Peyer's patch (tissue), 4 donors: ENCODE measurements around the gene EXOSC10. TPM values are rescaled to one million over a fixed set of nuclear protein-coding genes. Genes with fewer than 3 reads are reported as not detected.
"Not testable (repeated sequence)": the region's sequence is repeated elsewhere in the genome, so short reads cannot be mapped to it uniquely, and the experiment has no call there.

Experiments used
- DNase-seq, 3 donors: peaks; one replicate each; pipeline ENCODE4 v3.0.0-alpha.2; 2017 to 2019
- H3K27ac ChIP-seq, 4 donors: fragments of 200-600 bp; sonication (generic); one replicate each; pipeline ENCODE4 v1.5.1; 2016 to 2019
- H3K27me3 ChIP-seq, 2 donors: fragments of 200-600 bp; sonication (generic); one replicate each; pipeline ENCODE4 v1.5.1; 2019
- H3K36me3 ChIP-seq, 3 donors: fragments of 200-600 bp; sonication (generic); one replicate each; pipeline ENCODE4 v1.5.1; 2016 to 2019
- H3K4me1 ChIP-seq, 4 donors: fragments of 200-600 bp; sonication (generic); one replicate each; pipeline ENCODE4 v1.5.1; 2016 to 2019
- H3K4me3 ChIP-seq, 4 donors: fragments of 200-600 bp; sonication (generic); 1 replicate in 3 of 4; 2 replicates in 1 of 4; pipeline ENCODE4 v1.5.1; 2016 to 2019; ENCODE audit warnings: mild to moderate bottlenecking in 1 of 4
- H3K9me3 ChIP-seq, 4 donors: fragments of 200-600 bp; sonication (generic); one replicate each; pipeline ENCODE4 v1.5.1; 2016 to 2019; ENCODE audit warnings: mild to moderate bottlenecking in 1 of 4
- POLR2A ChIP-seq, 2 donors: fragments of 450-650 bp; IDR thresholded peaks; one replicate each; pipeline ENCODE4 v1.5.1; 2017; ENCODE audit warnings: antibody characterized with exemption in 2 of 2, mild to moderate bottlenecking in 2 of 2, moderate library complexity in 2 of 2
- total RNA-seq, 4 donors: library from RNA; depleted of rRNA; stranded (reverse); fragments of >200 nt; gene quantifications; one replicate each; pipeline ENCODE4 v1.1.0, GENCODE V29; 2016
- TF ChIP-seq, protein P1 (sequence below), 6 experiments: fragments of 450-650 bp in 4 of 6; fragments of 200-600 bp in 2 of 6; sonication (generic) in 1 of 6; IDR thresholded peaks; one replicate each; pipeline ENCODE4 v1.5.1; 2017 to 2019; ENCODE audit warnings: antibody characterized with exemption in 6 of 6, mild to moderate bottlenecking in 3 of 6, moderate library complexity in 1 of 6

Gene EXOSC10
- total RNA-seq, 4 donors from 2014 or later, result 55.0 to 152 (median 71.7) TPM

DNA sequence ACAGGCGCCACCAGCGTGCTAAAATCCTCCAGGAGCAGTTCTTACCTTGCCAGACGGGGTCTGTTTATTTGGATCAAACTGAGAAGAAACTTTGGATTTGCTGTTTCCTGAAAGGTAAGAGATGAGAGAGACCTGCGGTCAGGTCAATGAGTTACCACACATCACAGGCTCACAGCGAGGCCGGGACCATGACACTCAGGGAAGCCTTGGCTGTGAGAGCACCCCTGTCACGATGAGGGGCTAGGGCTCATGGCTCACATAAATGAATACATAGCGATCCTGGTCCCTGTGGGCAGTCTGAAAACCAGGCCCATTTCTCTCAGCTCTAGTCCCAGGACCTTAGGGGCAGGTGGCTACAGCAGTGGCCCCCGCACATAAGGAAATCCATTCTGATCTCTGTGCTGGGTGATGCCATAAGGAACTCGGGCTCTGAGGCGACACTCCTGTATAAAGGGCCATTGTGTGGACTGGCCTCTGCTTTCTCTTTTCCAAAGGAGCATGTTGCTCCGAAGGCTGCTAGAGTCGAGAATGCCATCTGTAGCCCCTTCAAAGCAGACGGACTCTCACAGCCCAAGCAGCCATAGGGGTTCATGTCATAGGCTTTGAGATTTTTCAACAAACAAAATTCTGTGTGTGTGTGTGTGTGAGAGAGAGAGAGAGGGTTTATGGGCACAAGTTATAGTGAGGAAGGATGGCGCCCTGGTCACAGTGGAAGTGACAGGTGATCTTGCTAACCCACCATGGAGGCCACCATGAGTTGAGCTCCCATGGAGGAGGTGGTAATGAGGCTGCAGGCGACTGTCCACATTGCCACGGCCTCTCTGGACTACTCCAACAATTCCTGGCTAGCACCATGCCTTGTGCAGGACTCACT lies 30.8 kb downstream of the EXOSC10 start:
- Histone ChIP-seq H3K36me3 (peaks cover 0 to 88% (median 0%) of the 10 kb centered on the region in 3 donors), H3K9me3 (no peaks in the 10 kb centered on the region), H3K27me3 (no peaks in the 10 kb centered on the region), H3K4me3 (no peak overlapping the region), H3K4me1 (no peaks in the 10 kb centered on the region), H3K27ac (no peak overlapping the region)
- DNase-seq, result peak in 1 of 3 donors; percentile 27
- no peak for TF ChIP-seq POLR2A (IDR thresholded peaks at IDR 0.05)
- TF ChIP-seq, protein P1, sequence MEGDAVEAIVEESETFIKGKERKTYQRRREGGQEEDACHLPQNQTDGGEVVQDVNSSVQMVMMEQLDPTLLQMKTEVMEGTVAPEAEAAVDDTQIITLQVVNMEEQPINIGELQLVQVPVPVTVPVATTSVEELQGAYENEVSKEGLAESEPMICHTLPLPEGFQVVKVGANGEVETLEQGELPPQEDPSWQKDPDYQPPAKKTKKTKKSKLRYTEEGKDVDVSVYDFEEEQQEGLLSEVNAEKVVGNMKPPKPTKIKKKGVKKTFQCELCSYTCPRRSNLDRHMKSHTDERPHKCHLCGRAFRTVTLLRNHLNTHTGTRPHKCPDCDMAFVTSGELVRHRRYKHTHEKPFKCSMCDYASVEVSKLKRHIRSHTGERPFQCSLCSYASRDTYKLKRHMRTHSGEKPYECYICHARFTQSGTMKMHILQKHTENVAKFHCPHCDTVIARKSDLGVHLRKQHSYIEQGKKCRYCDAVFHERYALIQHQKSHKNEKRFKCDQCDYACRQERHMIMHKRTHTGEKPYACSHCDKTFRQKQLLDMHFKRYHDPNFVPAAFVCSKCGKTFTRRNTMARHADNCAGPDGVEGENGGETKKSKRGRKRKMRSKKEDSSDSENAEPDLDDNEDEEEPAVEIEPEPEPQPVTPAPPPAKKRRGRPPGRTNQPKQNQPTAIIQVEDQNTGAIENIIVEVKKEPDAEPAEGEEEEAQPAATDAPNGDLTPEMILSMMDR (IDR thresholded peaks at IDR 0.05), result no peak

DNA sequence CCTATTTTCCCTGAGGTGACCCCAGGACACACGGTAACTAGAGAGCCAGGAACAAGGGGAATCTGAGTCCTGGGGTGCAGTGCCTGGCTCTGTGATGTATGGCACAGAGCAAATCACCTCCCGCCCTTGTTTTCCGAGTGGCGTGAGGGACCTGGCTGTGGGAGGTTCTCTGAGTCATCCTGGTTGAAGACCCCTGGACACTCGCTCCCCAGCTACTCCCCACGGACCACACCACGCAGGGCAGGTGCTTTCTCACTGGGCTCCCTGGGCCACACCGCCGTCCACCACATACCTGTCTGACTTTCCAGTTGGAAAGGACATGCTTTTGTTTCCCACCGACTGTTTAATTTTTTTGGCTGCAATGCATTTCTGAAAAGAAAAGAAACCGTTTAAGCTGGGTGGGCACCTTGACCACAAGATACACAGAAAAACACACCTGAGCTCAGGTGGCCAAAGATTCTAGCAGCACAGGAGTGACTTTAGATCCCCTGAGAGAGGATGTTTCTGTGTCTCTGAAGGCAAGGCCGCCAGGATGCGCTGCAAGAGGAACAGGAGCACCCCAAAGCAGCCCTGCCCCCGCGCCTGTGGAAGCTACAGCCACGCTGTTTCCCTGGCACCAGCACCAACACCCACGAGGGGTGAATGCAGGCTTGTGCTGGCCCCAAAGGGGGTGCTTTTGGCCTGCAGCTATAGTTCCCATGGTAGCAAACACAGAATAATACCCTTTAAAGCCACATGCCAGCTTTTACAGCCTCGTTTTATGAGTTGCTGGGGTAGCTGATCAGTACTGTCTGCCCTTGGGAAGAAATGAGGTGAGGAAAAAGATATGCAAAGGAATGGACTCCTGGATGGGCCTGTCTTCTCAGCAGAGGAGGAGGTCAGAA lies 31.7 kb downstream of the EXOSC10 start:
- Histone ChIP-seq H3K36me3 (peaks cover 0 to 86% (median 0%) of the 10 kb centered on the region in 3 donors), H3K4me1 (no peaks in the 10 kb centered on the region), H3K9me3 (no peaks in the 10 kb centered on the region), H3K27ac (no peak overlapping the region), H3K27me3 (no peaks in the 10 kb centered on the region), H3K4me3 (no peak overlapping the region)
- peak in 1 of 3 donors; percentile 34 for DNase-seq
- no peak for TF ChIP-seq POLR2A (IDR thresholded peaks at IDR 0.05)
- TF ChIP-seq, protein P1 (IDR thresholded peaks at IDR 0.05), result no peak

DNA sequence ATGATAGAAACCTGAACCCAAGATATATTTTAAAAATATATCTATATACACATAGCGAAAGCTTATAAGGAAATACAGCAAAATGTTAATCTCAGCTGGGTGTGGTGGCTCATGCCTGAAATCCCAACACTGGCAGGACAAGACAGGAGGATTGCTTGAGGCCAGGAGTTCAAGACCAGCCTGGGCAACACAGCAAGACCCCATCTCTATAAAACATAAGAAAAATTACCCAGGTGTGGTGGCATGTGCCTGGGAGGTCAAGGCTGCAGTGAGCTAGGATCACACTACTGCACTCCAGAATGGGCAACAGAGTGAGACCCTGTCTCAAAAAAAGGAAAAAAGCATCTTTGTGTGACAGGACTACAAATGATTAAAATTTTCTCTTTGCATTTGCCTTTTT lies 33.9 kb downstream of the EXOSC10 start:
- no peak for DNase-seq
- Histone ChIP-seq H3K4me1 (peaks cover 0 to 5% (median 3%) of the 10 kb centered on the region in 4 donors), H3K27ac (no peak overlapping the region), H3K36me3 (peaks cover 0 to 64% (median 0%) of the 10 kb centered on the region in 3 donors), H3K9me3 (no peaks in the 10 kb centered on the region), H3K27me3 (no peaks in the 10 kb centered on the region), H3K4me3 (no peak overlapping the region)
- TF ChIP-seq, protein P1 (IDR thresholded peaks at IDR 0.05), result no peak
- no peak for TF ChIP-seq POLR2A (IDR thresholded peaks at IDR 0.05)

DNA sequence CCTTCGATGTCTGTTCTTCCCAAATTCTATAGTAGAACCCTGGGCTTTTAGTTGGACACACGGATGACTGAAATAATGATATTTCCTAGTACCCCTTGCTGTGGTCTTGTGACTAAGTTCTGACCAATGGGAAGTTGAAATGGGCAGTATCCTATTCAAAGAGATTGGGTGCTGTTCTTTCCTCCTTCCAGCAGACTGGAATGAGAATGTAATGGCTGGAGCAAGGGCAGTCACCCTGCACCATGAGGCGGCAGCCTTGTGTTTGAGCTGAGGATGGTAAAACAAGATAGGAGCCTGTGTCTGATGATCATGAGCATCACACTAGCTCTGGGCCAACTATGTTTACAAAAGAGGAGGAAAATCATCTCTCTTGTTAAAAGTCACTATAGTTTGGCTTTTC lies 34.7 kb downstream of the EXOSC10 start:
- Histone ChIP-seq H3K36me3 (peaks cover 0 to 61% (median 0%) of the 10 kb centered on the region in 3 donors), H3K4me1 (peaks cover 0 to 9% (median 5%) of the 10 kb centered on the region in 4 donors), H3K27me3 (no peaks in the 10 kb centered on the region), H3K27ac (no peak overlapping the region), H3K9me3 (no peaks in the 10 kb centered on the region), H3K4me3 (no peak overlapping the region)
- TF ChIP-seq POLR2A (IDR thresholded peaks at IDR 0.05), result no peak
- TF ChIP-seq, protein P1 (IDR thresholded peaks at IDR 0.05), result no peak
- no peak for DNase-seq

DNA sequence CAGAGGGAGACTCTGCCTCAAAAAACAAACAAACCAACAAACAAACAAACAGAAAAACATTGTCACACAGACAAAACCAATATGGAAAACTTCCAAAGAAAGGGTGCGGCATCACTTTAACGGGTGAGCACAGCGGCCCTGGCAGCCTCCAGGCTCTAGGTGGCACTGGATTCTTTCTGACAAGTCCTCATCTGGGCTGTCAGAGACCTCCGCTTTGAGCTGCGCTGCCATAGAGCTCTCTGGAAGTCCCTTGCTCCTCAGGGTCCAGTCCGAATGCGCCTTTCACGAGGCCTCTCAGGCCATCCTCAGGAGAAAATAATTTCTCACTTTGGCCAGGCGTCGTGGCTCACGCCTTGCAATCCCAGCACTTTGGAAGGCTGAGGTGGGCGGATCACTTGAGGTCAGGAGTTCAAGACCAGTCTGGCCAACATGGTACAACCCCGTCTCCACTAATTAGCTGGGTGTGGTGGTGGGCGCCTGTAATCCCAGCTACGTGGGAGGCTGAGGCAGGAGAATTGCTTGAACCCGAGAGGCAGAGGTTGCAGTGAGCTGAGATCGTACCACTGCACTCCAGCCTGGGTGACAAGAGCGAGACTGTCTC lies 35.6 kb downstream of the EXOSC10 start:
- H3K27me3 ChIP-seq, H3K27ac ChIP-seq, DNase-seq, H3K4me3 ChIP-seq, H3K9me3 ChIP-seq: not testable (repeated sequence)
- H3K36me3 ChIP-seq, result peaks cover 0 to 52% (median 0%) of the 10 kb centered on the region in 3 donors
- H3K4me1 ChIP-seq, result peaks cover 3 to 12% (median 7%) of the 10 kb centered on the region in 4 donors
